Raji (cell line): ENCODE results near the gene BORA.

Experiments
- POLR2A ChIP-seq: IDR thresholded peaks from 2 replicates; pipeline ENCODE4 v1.6.1; 2011; ENCODE audit warnings: low read depth, low read length, control low read depth; ENCODE audit not compliant: insufficient read depth

The BORA gene

GRCh38 chr13:72745260-72745659, 17.5 kb downstream of the BORA start:
- TF ChIP-seq POLR2A = no peak

GRCh38 chr13:72751220-72751619, 23.5 kb downstream of the BORA start:
- no peak for TF ChIP-seq POLR2A

GRCh38 chr13:72754111-72754510, 26.4 kb downstream of the BORA start:
- no peak for TF ChIP-seq POLR2A

- no peak for TF ChIP-seq POLR2A
These were observed 30.2 kb downstream of the BORA start for GRCh38 chr13:72757792-72758535.

- no peak for TF ChIP-seq POLR2A
These were observed 32.5 kb downstream of the BORA start for GRCh38 chr13:72760189-72760588.

- no peak for TF ChIP-seq POLR2A
These were observed 35.7 kb downstream of the BORA start for GRCh38 chr13:72763411-72763810.

- TF ChIP-seq POLR2A = no peak
These were observed 46.3 kb downstream of the BORA start for GRCh38 chr13:72774019-72774418.

- peak; percentile 88 for TF ChIP-seq POLR2A
These were observed 54.0 kb downstream of the BORA start, which contains the start of the genes DIS3 and PIBF1 for GRCh38 chr13:72781451-72782439. Gene DIS3, minus strand, starts transcription at chr13:72781900. Its CDS starts 68 bp downstream, at chr13:72781832. Gene PIBF1, plus strand, starts transcription at chr13:72782133. Its CDS starts 1,337 bp downstream, at chr13:72783470.

- TF ChIP-seq POLR2A = no peak
These were observed 55.0 kb downstream of the BORA start for GRCh38 chr13:72782717-72783116.

GRCh38 chr13:72788831-72789230, 61.1 kb downstream of the BORA start:
- no peak for TF ChIP-seq POLR2A

GRCh38 chr13:72792640-72793039, 64.9 kb downstream of the BORA start:
- TF ChIP-seq POLR2A = no peak

- TF ChIP-seq POLR2A = no peak
These were observed 71.1 kb downstream of the BORA start for GRCh38 chr13:72798817-72799216.

- TF ChIP-seq POLR2A = no peak
These were observed 76.6 kb downstream of the BORA start for GRCh38 chr13:72804301-72804700.
